ENCODE measurements around the gene IFNL2.
A peak's percentile ranks its signal among the peaks of the same experiment; 100 is the strongest.

Gene IFNL2

DNA sequence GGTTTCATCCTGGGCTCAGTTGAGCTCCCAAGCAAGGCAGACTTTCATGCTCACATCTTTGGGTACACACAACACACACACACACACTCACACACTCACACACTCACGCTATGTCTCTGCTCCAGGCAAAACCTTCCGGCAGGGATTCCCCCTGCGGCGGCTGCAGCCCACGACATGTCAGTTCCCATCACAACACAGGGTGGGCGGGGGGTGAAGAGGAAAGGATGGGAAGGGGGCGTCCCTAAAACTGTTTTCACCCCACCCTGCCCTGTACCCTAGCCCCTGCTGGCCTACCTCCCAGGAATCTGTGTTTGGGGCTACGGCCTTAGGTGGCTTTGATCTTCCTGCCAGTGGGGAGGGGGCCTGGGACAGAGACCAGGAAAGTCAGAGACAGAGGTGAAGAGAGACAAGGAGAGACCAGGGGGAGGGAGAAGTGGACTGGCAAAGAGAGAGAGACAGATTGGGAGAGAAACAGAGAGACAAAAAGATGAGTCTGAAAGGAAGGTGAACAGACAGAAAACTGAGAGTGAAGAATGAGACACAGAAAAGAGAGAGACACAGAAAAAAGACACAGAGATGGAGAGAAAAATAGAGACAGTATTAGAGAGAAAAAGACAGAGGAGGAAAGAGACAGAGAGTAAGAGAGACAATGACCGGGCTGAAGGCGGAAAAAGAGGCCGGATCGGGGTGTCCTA is 48.6 kb downstream of the IFNL2 start:
- H3K9ac ChIP-seq (ENCODE audit: low read length) = peak overlapping the region; percentile 15
- no peaks in the 10 kb centered on the region for H3K9me3 ChIP-seq (ENCODE audit: control insufficient read depth, low read length)
- no peaks in the 10 kb centered on the region for H3K36me3 ChIP-seq (ENCODE audit: control insufficient read depth, insufficient read depth, low read length)
- peaks cover 6% of the 10 kb centered on the region for H3K4me1 ChIP-seq (ENCODE audit: control insufficient read depth, insufficient read depth, low read length)
- peaks cover 11% of the 10 kb centered on the region for H3K27me3 ChIP-seq (ENCODE audit: control insufficient read depth, insufficient read depth, low read length)
- H3K4me3 ChIP-seq (ENCODE audit: low read length) = no peak overlapping the region

DNA sequence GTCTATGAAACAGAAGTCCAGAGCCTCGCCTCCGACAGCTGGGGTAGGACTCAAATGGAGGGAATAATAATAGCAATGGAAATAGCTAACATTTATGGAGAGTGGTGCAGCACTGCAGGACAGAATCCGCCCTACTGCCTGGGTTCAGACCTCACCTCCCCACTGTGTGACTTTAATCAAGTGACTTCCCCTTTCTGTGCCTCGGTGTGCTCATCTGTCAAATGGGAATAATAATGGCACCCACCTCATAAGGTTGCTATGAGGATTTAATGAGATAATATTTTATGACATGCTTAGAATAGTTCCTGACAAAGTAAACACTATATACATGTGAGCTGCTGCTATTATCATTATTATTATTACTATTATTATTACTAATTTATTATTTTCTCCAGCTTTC is 49.3 kb downstream of the IFNL2 start:
- Histone ChIP-seq H3K9ac (ENCODE audit: low read length) (no peak overlapping the region), H3K4me3 (ENCODE audit: low read length) (no peak overlapping the region), H3K36me3 (ENCODE audit: control insufficient read depth, insufficient read depth, low read length) (no peaks in the 10 kb centered on the region), H3K4me1 (ENCODE audit: control insufficient read depth, insufficient read depth, low read length) (peaks cover 6% of the 10 kb centered on the region), H3K9me3 (ENCODE audit: control insufficient read depth, low read length) (no peaks in the 10 kb centered on the region), H3K27me3 (ENCODE audit: control insufficient read depth, insufficient read depth, low read length) (peaks cover 11% of the 10 kb centered on the region)

DNA sequence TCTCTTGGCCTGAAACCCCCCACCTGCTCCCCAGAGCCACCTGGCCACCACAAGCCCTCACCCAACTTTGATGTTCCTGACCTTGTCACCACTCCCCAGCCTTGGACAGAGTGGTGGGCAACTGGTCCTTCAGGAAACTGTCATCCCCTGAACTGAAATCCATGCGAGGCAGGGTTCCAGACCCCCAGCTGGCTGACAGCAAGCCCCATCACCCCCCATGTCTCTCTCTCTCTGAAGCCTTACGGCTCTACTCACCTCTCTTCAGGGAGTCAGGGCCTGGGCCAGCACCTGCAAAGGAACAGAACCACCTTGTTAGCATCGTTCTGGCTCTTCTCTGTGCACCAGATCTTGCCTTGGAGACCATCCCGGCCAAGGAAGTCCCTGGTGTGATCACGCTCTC is 49.9 kb downstream of the IFNL2 start:
- H3K4me1 ChIP-seq (ENCODE audit: control insufficient read depth, insufficient read depth, low read length) = peaks cover 6% of the 10 kb centered on the region
- H3K4me3 ChIP-seq (ENCODE audit: low read length) = no peak overlapping the region
- H3K9ac ChIP-seq (ENCODE audit: low read length) = no peak overlapping the region
- H3K36me3 ChIP-seq (ENCODE audit: control insufficient read depth, insufficient read depth, low read length) = no peaks in the 10 kb centered on the region
- no peaks in the 10 kb centered on the region for H3K9me3 ChIP-seq (ENCODE audit: control insufficient read depth, low read length)
- peaks cover 11% of the 10 kb centered on the region for H3K27me3 ChIP-seq (ENCODE audit: control insufficient read depth, insufficient read depth, low read length)

DNA sequence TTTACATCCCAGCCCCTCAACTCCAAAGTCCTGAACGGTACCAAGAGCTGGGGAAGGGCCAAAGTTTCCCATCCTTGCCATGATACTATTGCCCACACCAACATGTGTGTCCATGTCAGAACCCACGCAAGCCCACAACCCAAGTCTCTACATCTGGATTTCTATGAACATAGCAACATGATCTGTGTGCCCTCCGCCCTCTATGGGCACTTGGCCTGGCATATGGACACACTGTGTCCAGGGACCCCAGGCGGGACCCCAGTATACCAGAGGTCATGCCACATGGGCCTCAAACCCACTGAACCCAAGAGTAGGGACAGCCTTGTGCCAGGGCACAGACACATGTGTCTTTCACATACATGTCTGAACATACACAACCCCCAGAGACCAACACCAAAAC is 50.5 kb downstream of the IFNL2 start:
- H3K4me1 ChIP-seq (ENCODE audit: control insufficient read depth, insufficient read depth, low read length) = peaks cover 6% of the 10 kb centered on the region
- H3K27me3 ChIP-seq (ENCODE audit: control insufficient read depth, insufficient read depth, low read length) = peaks cover 11% of the 10 kb centered on the region
- H3K9me3 ChIP-seq (ENCODE audit: control insufficient read depth, low read length) = no peaks in the 10 kb centered on the region
- no peaks in the 10 kb centered on the region for H3K36me3 ChIP-seq (ENCODE audit: control insufficient read depth, insufficient read depth, low read length)
- H3K4me3 ChIP-seq (ENCODE audit: low read length) = no peak overlapping the region
- no peak overlapping the region for H3K9ac ChIP-seq (ENCODE audit: low read length)

DNA sequence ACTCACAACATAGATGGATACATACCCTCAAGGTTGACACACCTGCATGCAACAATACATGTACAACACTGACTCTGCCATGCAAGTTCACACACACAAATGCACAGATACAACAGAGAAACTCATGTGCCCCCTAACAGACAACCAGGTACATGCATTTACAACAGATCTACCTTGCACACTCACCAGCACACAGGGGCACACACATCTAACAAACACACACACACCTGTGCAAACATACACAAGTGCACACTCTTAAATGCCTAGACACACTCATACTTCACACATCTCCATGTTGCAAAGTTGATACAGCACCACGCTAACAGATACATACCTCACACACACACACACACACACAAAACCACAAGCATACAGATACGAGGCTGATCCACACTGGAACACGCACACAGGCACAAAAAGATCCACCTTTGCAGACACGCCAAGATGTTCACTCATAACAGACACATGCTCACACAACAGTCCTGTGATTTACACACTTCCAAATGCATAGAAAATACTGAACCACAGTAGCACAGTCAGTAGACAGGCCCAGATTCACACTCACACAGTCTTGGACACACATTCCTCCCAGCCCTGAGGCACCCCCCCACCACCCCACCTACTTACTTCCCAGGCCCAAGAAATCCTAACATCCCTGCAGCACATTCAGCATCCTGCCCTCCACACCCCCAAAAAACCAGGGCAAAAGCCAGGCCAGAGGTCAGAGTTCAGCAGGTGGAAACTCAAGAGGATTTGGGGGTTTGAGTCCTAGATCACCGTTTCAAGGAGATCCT is 51.1 kb downstream of the IFNL2 start:
- Histone ChIP-seq H3K4me3 (ENCODE audit: low read length) (no peak overlapping the region), H3K9ac (ENCODE audit: low read length) (no peak overlapping the region), H3K4me1 (ENCODE audit: control insufficient read depth, insufficient read depth, low read length) (peaks cover 6% of the 10 kb centered on the region), H3K9me3 (ENCODE audit: control insufficient read depth, low read length) (no peaks in the 10 kb centered on the region), H3K27me3 (ENCODE audit: control insufficient read depth, insufficient read depth, low read length) (peaks cover 11% of the 10 kb centered on the region), H3K36me3 (ENCODE audit: control insufficient read depth, insufficient read depth, low read length) (no peaks in the 10 kb centered on the region)
